Cardiac fibroblast (primary cell): ENCODE data around the gene INPP4A.
A peak's percentile ranks its signal among the peaks of the same experiment; 100 is the strongest.

ENCODE experiments used
- DNase-seq, 2 donors: peaks; one replicate each; pipeline versions ENCODE4 v3.0.0 to v3.0.0-alpha.2; 2010; ENCODE audit warnings: low read depth in 2 of 2
- H3K4me3 ChIP-seq, 2 donors: replicated peaks in 1 of 2; 1 replicate in 1 of 2; 2 replicates in 1 of 2; pipeline ENCODE4 v1.5.1; 2011; ENCODE audit warnings: low read depth in 2 of 2, low read length in 2 of 2, mild to moderate bottlenecking in 2 of 2, moderate library complexity in 1 of 2
- CTCF ChIP-seq: IDR thresholded peaks from one replicate; pipeline ENCODE4 v1.5.1; 2011; ENCODE audit warnings: low read depth, mild to moderate bottlenecking, low read length, inconsistent platforms

The INPP4A gene

DNA sequence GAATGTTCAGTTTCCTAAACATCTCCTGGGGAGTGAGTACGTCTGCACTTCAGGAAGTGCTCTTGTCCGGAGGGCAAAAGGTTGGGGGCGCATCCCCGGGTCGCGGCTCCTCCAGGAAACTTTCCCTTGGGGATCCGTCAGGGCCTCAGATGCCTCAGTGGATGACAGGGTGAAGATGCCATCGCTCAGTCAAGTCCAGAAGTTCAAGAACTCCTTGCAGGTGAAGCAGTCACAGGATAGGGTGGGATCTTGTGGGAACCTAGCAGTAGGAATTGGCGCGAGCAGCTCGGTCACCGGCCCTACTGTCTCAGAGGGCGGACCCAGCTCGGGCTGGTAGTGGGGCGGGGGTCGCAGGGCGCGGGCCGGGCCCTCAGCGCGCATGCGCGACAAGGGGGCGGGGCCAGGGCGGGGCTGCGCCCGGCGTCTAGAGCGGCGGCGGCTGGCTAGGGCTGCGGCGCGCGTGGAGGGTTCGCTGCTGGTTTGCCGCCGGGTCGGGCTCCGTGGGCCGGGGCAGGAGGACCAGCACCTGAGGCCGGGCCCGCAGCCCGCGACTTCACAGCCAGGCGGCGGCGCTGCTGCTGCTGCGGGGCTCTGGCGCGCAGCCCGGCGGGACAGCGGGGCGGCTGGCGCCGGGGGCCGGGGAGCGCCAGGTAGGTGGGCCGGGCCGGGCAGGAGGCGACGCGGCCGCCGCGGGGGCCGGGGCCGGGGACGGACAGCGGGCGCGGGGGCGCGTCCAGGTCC is at the start of gene INPP4A:
Gene INPP4A (plus strand): TSS at position 423 of the 741 bp plus-strand sequence. CDS start 75,191 bp downstream, outside the sequence.
- TF ChIP-seq CTCF, result no peak
- peak within 1 kb of the TSS; percentile 63 to 68 for H3K4me3 ChIP-seq
- DNase-seq, result peak; percentile 51 to 72

GRCh38 chr2:98395977-98396376 is 48.7 kb upstream of the INPP4A start:
- no peak overlapping the region for H3K4me3 ChIP-seq
- no peak for DNase-seq
- no peak for TF ChIP-seq CTCF

DNA sequence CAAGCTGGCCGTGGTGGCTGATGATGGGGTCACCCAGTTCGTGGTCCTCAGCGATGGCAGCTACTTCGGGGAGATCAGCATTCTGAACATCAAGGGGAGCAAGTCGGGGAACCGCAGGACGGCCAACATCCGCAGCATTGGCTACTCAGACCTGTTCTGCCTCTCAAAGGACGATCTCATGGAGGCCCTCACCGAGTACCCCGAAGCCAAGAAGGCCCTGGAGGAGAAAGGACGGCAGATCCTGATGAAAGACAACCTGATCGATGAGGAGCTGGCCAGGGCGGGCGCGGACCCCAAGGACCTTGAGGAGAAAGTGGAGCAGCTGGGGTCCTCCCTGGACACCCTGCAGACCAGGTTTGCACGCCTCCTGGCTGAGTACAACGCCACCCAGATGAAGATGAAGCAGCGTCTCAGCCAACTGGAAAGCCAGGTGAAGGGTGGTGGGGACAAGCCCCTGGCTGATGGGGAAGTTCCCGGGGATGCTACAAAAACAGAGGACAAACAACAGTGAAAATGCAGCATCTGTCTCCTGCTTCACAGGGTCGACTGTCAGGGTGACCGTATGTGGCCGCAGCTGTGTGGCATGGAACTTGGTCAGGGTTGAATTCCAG is 47.8 kb upstream of the INPP4A start:
- DNase-seq, result no peak
- no peak for TF ChIP-seq CTCF
- no peak overlapping the region for H3K4me3 ChIP-seq

GRCh38 chr2:98399140-98399539 is 45.5 kb upstream of the INPP4A start:
- TF ChIP-seq CTCF, result no peak
- H3K4me3 ChIP-seq, result no peak overlapping the region
- DNase-seq, result no peak

DNA sequence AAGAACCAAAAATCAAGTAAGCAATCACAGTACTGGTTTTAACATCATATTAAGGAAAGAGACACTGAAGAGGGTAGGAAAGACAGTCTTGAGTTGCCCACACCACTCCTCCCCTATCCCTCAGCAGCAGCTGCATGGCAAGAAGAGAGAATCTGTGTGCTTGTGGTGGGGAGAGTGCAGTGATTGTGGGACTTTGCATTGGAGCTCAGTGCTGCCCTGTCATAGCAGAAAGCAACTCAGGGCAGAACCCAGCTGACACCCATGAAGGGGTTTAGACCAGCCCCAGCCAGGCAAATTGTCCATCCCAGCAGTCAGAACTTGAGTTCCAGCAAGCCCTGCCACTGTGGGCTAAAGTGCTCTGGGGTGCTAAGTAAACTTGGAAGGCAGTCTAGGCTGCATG is 40.8 kb upstream of the INPP4A start:
- no peak overlapping the region for H3K4me3 ChIP-seq
- TF ChIP-seq CTCF, result no peak
- DNase-seq, result no peak

- TF ChIP-seq CTCF, result no peak
- H3K4me3 ChIP-seq, result no peak overlapping the region
- DNase-seq, result no peak
These were observed 40.0 kb upstream of the INPP4A start for GRCh38 chr2:98404556-98405250.
